ENCODE data around the gene SV2B.

- TF ChIP-seq, protein P1, sequence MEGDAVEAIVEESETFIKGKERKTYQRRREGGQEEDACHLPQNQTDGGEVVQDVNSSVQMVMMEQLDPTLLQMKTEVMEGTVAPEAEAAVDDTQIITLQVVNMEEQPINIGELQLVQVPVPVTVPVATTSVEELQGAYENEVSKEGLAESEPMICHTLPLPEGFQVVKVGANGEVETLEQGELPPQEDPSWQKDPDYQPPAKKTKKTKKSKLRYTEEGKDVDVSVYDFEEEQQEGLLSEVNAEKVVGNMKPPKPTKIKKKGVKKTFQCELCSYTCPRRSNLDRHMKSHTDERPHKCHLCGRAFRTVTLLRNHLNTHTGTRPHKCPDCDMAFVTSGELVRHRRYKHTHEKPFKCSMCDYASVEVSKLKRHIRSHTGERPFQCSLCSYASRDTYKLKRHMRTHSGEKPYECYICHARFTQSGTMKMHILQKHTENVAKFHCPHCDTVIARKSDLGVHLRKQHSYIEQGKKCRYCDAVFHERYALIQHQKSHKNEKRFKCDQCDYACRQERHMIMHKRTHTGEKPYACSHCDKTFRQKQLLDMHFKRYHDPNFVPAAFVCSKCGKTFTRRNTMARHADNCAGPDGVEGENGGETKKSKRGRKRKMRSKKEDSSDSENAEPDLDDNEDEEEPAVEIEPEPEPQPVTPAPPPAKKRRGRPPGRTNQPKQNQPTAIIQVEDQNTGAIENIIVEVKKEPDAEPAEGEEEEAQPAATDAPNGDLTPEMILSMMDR (IDR thresholded peaks at IDR 0.05; ENCODE audit: extremely low read depth in 1 of 2, insufficient read depth in 1 of 2, low read depth in 1 of 2, low read length in 2 of 2): no peak
- no peak for TF ChIP-seq POLR2A (IDR thresholded peaks at IDR 0.05; ENCODE audit: low read depth, low read length)
- TF ChIP-seq MYC (IDR thresholded peaks at IDR 0.05; ENCODE audit: low read depth, low read length): no peak
- no peak for TF ChIP-seq POLR2AphosphoS5 (IDR thresholded peaks at IDR 0.05; ENCODE audit: insufficient read depth, low read depth, low read length)
- no peak for TF ChIP-seq EZH2 (IDR thresholded peaks at IDR 0.05; ENCODE audit: borderline replicate concordance, low read depth, low read length, severe bottlenecking)
- no peak for TF ChIP-seq FOS (IDR thresholded peaks at IDR 0.05; ENCODE audit: borderline replicate concordance, insufficient read depth, low read length)
- TF ChIP-seq, protein P2, sequence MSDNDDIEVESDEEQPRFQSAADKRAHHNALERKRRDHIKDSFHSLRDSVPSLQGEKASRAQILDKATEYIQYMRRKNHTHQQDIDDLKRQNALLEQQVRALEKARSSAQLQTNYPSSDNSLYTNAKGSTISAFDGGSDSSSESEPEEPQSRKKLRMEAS (IDR thresholded peaks at IDR 0.05; ENCODE audit: insufficient read depth, insufficient read length): no peak
- no peak for TF ChIP-seq JUN (IDR thresholded peaks at IDR 0.05; ENCODE audit: borderline replicate concordance, insufficient read depth, insufficient read length, low read depth)
These were observed 32.0 kb downstream of the SV2B start for GRCh38 chr15:91132079-91132478.
